GM18507 (cell line): ENCODE results near the gene KLF16.

Experiments
- DNase-seq: peaks from one replicate; pipeline ENCODE4 v3.0.0; 2011; ENCODE audit warnings: low read depth; ENCODE audit not compliant: insufficient read length; ENCODE audit errors: extremely low spot score
- FAIRE-seq: peaks from 2 replicates; lab custom pipeline; 2011; peaks lifted over from hg19 to GRCh38; lab: Jason Lieb, UNC

Gene KLF16

DNA sequence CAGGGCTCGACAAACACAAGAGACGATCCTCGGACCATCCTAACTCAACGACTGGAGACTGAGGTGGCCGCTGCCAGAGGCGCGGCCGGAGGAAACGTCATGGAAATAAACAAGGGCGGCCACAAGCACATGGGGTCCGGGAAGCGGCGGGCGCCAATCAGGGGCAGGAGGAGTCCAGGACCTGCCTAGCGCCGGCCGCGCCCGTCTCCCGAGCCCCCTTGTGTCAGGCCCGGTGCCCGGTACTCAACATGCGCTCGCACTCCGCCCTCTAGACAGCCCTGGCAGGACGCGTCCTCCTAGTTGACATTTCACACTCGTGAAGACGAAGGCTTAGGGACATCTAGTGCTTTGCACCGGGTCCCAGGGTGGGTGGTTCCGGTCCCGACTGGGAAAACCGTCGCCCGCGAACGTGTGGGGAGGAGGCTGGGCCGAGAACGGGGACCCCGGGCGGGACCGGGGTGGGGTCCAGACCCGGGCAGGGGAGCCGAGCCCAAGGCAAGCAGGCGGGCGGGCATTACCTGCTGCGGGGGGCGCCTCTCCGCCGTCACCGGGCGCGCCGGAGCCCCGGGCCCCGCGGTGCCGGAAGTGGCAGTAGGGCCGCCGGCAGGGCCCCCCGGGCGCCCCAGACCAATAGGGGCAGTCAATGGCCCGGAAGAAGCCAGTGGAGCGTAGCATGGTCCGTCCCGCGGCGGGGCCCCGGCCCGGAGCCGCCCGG lies 15.5 kb downstream of the KLF16 start:
- FAIRE-seq = no peak
- DNase-seq = no peak

DNA sequence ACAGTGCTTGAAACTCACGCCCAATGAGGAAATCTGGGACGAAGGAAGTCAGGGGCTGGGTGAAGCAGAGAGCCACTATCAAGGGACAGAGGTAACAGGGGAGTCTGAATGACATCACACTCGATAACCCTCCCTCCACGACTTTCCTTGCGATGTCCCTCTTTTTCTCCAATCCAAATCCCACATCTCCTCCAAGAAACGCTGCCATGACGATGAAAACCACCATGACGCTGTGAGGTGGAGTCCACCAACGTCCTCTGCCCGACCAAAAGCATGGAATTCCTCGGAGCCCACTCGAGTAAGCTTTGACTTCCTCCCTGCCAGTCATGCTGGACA lies 16.1 kb downstream of the KLF16 start:
- DNase-seq (no peak), FAIRE-seq (peak; percentile 50)

- no peak for FAIRE-seq
These were observed 16.7 kb downstream of the KLF16 start for GRCh38 chr19:1846517-1847204.

GRCh38 chr19:1845642-1846041 lies 17.7 kb downstream of the KLF16 start:
- DNase-seq = no peak

More at GRCh38 chr19:1846517-1847204, 16.7 kb downstream of the KLF16 start:
- DNase-seq = no peak

DNA sequence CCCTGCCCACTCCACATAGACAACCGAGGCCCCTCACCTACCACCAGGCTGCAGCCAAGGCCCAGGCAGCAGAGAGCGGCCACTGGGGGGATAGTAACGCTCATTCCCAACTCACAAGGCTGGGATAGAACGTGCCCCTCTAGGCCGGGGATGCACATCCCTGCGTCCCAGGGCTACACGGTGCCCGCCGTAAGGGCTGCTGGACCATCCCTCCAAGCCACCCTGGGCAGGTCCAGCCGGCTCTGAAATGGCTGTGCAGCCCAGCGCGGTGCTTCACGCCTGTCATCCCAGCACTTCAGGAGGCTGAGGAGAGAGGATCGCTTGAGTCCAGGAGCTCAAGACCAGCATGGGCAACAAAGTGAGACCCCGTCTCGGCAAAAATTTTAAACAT lies 18.3 kb downstream of the KLF16 start:
- FAIRE-seq (no peak), DNase-seq (no peak)

More at GRCh38 chr19:1845642-1846041, 17.7 kb downstream of the KLF16 start:
- FAIRE-seq = no peak

DNA sequence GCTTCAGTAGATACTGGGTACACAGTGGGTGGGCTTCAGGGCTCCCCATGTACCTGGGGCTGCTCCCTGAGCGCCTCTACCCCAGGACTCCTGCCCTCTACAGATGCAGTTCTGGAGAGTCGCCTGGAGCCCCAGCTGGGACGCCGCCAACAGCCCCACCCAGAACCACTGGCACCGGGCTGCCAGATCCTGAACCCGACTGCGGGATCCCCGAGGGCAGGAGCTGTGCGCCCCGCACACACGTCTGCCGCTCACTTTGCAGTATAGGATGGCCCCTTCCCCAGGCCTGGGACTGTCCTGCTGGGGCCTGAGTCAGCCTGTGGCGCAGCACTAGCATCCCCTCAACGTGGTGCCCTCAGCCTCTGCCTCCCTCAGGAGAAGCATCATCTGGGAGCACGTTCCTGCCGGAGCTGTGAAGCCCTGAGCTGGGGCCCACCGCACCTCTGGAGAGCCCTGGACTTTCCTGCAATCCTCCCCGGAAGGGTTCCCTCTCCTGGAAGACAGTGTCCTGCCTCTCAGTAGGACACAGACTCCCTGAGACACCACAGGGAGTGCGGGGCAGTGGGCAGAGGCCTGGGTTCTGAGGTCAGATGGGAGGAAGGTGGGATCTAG lies 18.8 kb downstream of the KLF16 start:
- FAIRE-seq (no peak), DNase-seq (no peak)

- FAIRE-seq (no peak), DNase-seq (no peak)
These were observed 19.6 kb downstream of the KLF16 start for GRCh38 chr19:1843646-1844394.

GRCh38 chr19:1843116-1843515 lies 20.3 kb downstream of the KLF16 start:
- DNase-seq (no peak), FAIRE-seq (no peak)

DNA sequence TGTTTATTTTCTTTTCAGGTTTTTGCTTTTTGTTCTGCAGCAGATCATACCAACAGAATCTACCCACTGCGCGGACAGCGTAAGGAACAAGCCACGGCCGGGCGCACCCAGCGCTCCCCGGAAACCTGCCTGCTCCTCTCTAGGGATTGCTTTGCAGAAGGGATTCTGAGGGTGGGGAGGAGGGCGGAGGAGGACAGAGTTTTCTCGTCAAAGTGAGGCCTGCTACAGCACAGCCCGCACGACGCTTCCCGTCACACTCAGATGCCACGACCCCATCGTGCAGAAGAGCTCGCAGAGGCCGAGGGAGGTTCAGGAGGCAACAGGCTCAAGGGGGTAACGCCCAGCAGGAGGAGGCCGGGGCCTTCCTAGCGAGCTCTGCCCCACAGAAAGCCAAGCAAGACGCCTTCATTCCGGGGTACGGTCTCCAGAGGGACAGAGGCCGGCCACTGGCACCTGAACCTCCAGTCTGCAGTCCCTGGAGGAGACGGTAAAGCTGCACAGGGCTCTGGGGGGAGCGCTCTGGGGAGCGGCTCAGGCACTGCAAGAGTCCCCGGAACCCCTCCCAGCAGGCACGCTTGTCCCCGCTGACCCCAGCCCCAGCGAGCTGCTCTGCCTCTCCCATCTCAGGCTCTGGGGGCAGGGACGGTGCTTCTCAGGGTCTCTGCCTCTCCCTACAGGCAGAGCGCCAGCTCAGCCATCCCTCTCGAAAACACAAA lies 22.0 kb downstream of the KLF16 start:
- no peak for FAIRE-seq

DNA sequence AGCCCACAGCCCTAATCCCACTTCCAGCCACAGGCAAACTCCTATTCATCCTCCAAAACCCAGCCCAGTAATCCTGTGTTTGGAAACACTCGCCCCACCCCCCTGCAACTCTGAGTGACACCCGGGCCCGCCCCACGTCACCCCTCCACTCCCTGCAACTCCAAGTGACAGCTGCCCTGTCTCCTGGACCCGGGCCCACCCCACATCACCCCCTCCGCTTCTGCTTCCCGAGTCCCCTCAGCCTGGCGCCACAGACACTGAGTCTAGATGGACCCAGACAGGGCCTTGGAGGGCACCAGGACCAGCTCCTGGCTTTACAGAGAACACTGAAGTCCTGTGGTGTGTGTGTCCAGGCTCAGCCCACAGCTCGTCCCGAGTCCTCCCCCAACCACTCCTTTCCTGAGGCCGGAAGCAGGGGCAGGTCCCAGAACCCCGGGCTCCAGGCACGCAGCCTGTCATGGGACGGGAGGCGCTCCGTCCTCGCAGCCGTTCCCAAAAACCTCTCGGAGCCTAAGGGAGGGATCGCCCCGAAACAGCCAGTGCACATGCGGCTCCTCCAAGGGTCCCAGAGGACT lies 22.8 kb downstream of the KLF16 start:
- no peak for DNase-seq
- no peak for FAIRE-seq

More for the DNA sequence above, 22.0 kb downstream of the KLF16 start:
- DNase-seq = no peak

- FAIRE-seq (no peak), DNase-seq (no peak)
These were observed 23.5 kb downstream of the KLF16 start for GRCh38 chr19:1839658-1840540.

GRCh38 chr19:1837625-1838105 lies 25.7 kb downstream of the KLF16 start:
- FAIRE-seq (peak; percentile 84), DNase-seq (peak; percentile 70)

GRCh38 chr19:1837222-1837565 lies 26.2 kb downstream of the KLF16 start:
- DNase-seq (no peak), FAIRE-seq (no peak)

GRCh38 chr19:1836458-1837221 lies 26.7 kb downstream of the KLF16 start:
- no peak for DNase-seq
- no peak for FAIRE-seq

GRCh38 chr19:1833540-1833939 lies 29.8 kb downstream of the KLF16 start:
- no peak for DNase-seq
- no peak for FAIRE-seq

- no peak for FAIRE-seq
These were observed 31.2 kb downstream of the KLF16 start for GRCh38 chr19:1832046-1832663.

DNA sequence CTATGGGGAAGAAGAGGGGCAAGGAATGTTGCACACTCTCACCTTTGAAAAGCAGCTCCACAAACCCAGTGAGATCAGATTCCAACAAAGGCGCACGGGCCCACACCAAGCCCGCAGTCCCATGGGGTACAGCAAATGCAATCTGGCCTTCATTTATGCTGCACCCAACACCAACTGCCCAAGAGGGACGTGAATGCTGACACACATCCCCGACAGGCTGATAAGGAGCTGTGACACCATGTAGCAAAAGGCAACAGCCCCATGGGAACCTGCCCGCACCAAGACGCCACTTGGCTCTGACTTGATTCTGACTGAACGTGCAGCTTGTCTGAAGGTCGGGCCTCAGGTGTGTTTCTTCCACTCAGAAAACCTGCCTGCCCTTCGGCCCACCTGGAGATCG lies 32.4 kb downstream of the KLF16 start:
- FAIRE-seq (no peak), DNase-seq (no peak)

More at GRCh38 chr19:1832046-1832663, 31.2 kb downstream of the KLF16 start:
- DNase-seq = no peak
